Measurements from ENCODE around the gene SEMA4D. TPM values are rescaled to one million over a fixed set of nuclear protein-coding genes. Genes with fewer than 3 reads are reported as not detected.

The SEMA4D gene
- total and polyA plus RNA-seq, 9 of the 15 experiments (the other 6 are each of a cell fraction or from before 2014, with no cell fraction given) = 0.38 to 5.1 (median 1.8) TPM

DNA sequence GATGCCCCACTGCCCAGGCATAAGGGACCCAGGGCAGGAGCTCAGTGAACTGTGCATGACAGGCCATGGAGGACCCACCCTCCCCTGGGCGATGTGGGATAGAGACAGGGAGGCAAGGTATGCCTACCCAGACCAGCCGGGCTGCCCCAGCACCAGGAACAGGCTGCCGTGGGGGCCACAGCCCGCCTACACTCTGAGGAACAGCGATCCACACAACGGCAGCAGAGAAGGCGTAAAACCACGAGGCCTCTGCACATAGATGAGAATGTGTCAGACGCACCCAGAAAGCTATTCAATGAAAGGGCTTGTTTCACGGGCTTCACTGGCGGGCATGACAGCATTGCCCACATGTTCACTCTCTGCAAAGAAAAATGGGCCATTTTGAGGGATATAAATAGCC lies 49.5 kb downstream of the SEMA4D start:
- no peak for FAIRE-seq
- no peaks in the 10 kb centered on the region for H3K9me1 ChIP-seq (ENCODE audit: control insufficient read depth, insufficient read depth, low read length)
- in situ Hi-C loops (cut with MboI) (no loop called here), intact Hi-C loops (cut with micrococcal nuclease) (no loop called here)
- no peaks in the 10 kb centered on the region for H3K79me2 ChIP-seq (ENCODE audit: control insufficient read depth, insufficient read depth, low read length)
- H3K4me3 ChIP-seq = no peak overlapping the region
- H2AFZ ChIP-seq (ENCODE audit: low read depth, low read length) = no peak overlapping the region
- 5% methylated on average over 11 of the region's 11 CpGs for WGBS (ENCODE audit: insufficient coverage, low coverage, missing lambda C conversion rate)
- H3K27ac ChIP-seq (ENCODE audit: extremely low read depth, low read depth, low read length) = no peak overlapping the region
- H3K36me3 ChIP-seq (ENCODE audit: control insufficient read depth, insufficient read depth, low read length) = no peaks in the 10 kb centered on the region
- H3K4me1 ChIP-seq (replicated peaks in 1 of 2; ENCODE audit: control insufficient read depth in 2 of 2, insufficient read depth in 2 of 2, low read length in 2 of 2) = no peaks in the 10 kb centered on the region
- DNase-seq (ENCODE audit: extremely low read depth in 1 of 4, low spot score in 3 of 4) = no peak
- BruUV-seq (replicated peaks) = no TSS peak
- H3K9me3 ChIP-seq (replicated peaks; ENCODE audit: control insufficient read depth, insufficient read depth, low read depth, low read length) = no peaks in the 10 kb centered on the region
- peaks cover 0 to 47% of the 10 kb centered on the region in 2 experiments; a peak in 3 of 5 replicates for H3K27me3 ChIP-seq (ENCODE audit: control insufficient read depth in 2 of 2, insufficient read depth in 2 of 2, low read length in 2 of 2)
- no peak overlapping the region for H3K9ac ChIP-seq (ENCODE audit: insufficient read depth in 1 of 2, low read depth in 2 of 2, low read length in 2 of 2)
- TF ChIP-seq RBM14 (IDR thresholded peaks at IDR 0.05; ENCODE audit: borderline replicate concordance, insufficient read depth, low read depth, low read length) (no peak), CXXC5 (CRISPR knock-in tag; IDR thresholded peaks at IDR 0.05) (no peak), MEIS2 (IDR thresholded peaks at IDR 0.05; ENCODE audit: partially characterized antibody) (no peak), HMG20A (CRISPR knock-in tag; conservative IDR thresholded peaks at IDR 0.05) (no peak), NFE2 (IDR thresholded peaks at IDR 0.05; ENCODE audit: low read depth) (no peak), RFX5 (IDR thresholded peaks at IDR 0.05; ENCODE audit: low read depth, low read length) (no peak), DNMT1 (IDR thresholded peaks at IDR 0.05) (no peak), SMAD3 (CRISPR knock-in tag; conservative IDR thresholded peaks at IDR 0.05) (no peak), ZNF444 (CRISPR knock-in tag; IDR thresholded peaks at IDR 0.05) (no peak)
- TF ChIP-seq, protein P1, sequence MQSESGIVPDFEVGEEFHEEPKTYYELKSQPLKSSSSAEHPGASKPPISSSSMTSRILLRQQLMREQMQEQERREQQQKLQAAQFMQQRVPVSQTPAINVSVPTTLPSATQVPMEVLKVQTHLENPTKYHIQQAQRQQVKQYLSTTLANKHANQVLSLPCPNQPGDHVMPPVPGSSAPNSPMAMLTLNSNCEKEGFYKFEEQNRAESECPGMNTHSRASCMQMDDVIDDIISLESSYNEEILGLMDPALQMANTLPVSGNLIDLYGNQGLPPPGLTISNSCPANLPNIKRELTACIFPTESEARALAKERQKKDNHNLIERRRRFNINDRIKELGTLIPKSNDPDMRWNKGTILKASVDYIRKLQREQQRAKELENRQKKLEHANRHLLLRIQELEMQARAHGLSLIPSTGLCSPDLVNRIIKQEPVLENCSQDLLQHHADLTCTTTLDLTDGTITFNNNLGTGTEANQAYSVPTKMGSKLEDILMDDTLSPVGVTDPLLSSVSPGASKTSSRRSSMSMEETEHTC (IDR thresholded peaks at IDR 0.05) = no peak
- TF ChIP-seq, protein P2, sequence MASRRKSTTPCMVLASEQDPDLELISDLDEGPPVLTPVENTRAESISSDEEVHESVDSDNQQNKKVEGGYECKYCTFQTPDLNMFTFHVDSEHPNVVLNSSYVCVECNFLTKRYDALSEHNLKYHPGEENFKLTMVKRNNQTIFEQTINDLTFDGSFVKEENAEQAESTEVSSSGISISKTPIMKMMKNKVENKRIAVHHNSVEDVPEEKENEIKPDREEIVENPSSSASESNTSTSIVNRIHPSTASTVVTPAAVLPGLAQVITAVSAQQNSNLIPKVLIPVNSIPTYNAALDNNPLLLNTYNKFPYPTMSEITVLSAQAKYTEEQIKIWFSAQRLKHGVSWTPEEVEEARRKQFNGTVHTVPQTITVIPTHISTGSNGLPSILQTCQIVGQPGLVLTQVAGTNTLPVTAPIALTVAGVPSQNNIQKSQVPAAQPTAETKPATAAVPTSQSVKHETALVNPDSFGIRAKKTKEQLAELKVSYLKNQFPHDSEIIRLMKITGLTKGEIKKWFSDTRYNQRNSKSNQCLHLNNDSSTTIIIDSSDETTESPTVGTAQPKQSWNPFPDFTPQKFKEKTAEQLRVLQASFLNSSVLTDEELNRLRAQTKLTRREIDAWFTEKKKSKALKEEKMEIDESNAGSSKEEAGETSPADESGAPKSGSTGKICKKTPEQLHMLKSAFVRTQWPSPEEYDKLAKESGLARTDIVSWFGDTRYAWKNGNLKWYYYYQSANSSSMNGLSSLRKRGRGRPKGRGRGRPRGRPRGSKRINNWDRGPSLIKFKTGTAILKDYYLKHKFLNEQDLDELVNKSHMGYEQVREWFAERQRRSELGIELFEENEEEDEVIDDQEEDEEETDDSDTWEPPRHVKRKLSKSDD (conservative IDR thresholded peaks at IDR 0.05; ENCODE audit: low read length) = no peak
- H3K4me2 ChIP-seq (ENCODE audit: insufficient read depth, low read length) = no peak overlapping the region
- ChIA-PET CTCF (ENCODE audit: low intra/inter-chr PET ratio) (no interaction called here), POLR2A (no interaction called here)
- ATAC-seq = no peak
- H4K20me1 ChIP-seq (replicated peaks; ENCODE audit: control insufficient read depth, insufficient read depth, low read length) = no peaks in the 10 kb centered on the region; the same call in 1 of the 2 replicates

Data from K562 (cell line).